ENCODE data around the gene IFIT3. TPM values are rescaled to one million over a fixed set of nuclear protein-coding genes. Genes with fewer than 3 reads are reported as not detected.

Gene IFIT3
- polyA plus RNA-seq, 1 of the 3 experiments (the other 2 are of a cell fraction) = 3.2 TPM

DNA sequence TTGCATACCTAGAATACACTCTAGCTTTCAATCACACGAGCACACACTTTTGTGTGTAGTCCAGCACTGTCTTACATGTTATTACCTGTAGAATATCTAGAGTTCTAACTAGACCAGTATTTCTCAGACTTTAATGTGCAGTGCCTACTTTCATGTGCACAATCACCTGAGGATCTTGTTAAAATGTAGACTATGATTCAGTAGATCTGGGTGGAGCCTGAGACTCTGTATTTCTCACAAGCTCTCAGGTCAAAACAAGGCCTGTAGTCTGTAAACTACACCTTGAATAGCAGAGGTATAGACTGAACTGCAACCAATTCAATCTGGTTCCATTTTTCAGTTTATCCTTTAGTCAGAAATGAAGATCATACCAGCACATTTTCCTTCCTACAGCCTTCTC lies 14.8 kb upstream of the IFIT3 start:
- Histone ChIP-seq H4K20me1 (ENCODE audit: insufficient read depth) (no peaks in the 10 kb centered on the region), H3K4me2 (no peak overlapping the region), H3K4me3 (ENCODE audit: low read depth in 2 of 2, low read length in 1 of 2) (no peak overlapping the region), H3K4me1 (ENCODE audit: control insufficient read depth in 1 of 2, insufficient read depth in 2 of 2, low read depth in 1 of 2, low read length in 1 of 2) (no peaks in the 10 kb centered on the region), H3K36me3 (replicated peaks in 1 of 2; ENCODE audit: control insufficient read depth in 1 of 2, insufficient read depth in 2 of 2, low read length in 1 of 2) (peaks cover 0 to 2% of the 10 kb centered on the region in 2 experiments), H3K79me2 (ENCODE audit: insufficient read depth) (no peaks in the 10 kb centered on the region), H3K9me2 (no peaks in the 10 kb centered on the region), H3K27ac (ENCODE audit: low read depth in 2 of 2, low read length in 1 of 2) (no peak overlapping the region), H3K9ac (no peak overlapping the region), H3F3A (replicated peaks; ENCODE audit: insufficient read depth) (no peaks in the 10 kb centered on the region), H3K27me3 (ENCODE audit: insufficient read depth) (no peaks in the 10 kb centered on the region), H2AFZ (ENCODE audit: low read depth) (no peak overlapping the region), H3K9me3 (no peaks in the 10 kb centered on the region)
- ChIA-PET CTCF (no interaction called here), POLR2A (no interaction called here)
- WGBS (ENCODE audit: low lambda C conversion rate) = 67% methylated on average over 1 of the region's 1 CpG
- no peak for DNase-seq
- TF ChIP-seq ELF1 (IDR thresholded peaks at IDR 0.05) (no peak), CHD2 (IDR thresholded peaks at IDR 0.05; ENCODE audit: low read length, partially characterized antibody) (no peak), USF2 (IDR thresholded peaks at IDR 0.05; ENCODE audit: borderline replicate concordance, low read depth, low read length) (no peak), TEAD4 (IDR thresholded peaks at IDR 0.05; ENCODE audit: borderline replicate concordance, insufficient read depth) (no peak), EZH2phosphoT487 (IDR thresholded peaks at IDR 0.05; ENCODE audit: borderline replicate concordance, low read depth) (no peak), RAD21 (IDR thresholded peaks at IDR 0.05; ENCODE audit: low read length) (no peak), NFIC (IDR thresholded peaks at IDR 0.05; ENCODE audit: borderline replicate concordance) (no peak), JUND (IDR thresholded peaks at IDR 0.05) (no peak), CTCF (IDR thresholded peaks at IDR 0.05) (no peak), TCF12 (IDR thresholded peaks at IDR 0.05) (no peak), FOXJ3 (CRISPR knock-in tag; IDR thresholded peaks at IDR 0.05) (no peak), EP300 (IDR thresholded peaks at IDR 0.05; ENCODE audit: borderline replicate concordance in 1 of 2, low read depth in 1 of 2, low read length in 1 of 2) (no peak), RXRA (IDR thresholded peaks at IDR 0.05; ENCODE audit: borderline replicate concordance, low read depth) (no peak), GABPA (IDR thresholded peaks at IDR 0.05; ENCODE audit: low read depth) (no peak), SIN3A (IDR thresholded peaks at IDR 0.05; ENCODE audit: borderline replicate concordance, low read depth, low read length) (no peak)
- TF ChIP-seq, protein P1, sequence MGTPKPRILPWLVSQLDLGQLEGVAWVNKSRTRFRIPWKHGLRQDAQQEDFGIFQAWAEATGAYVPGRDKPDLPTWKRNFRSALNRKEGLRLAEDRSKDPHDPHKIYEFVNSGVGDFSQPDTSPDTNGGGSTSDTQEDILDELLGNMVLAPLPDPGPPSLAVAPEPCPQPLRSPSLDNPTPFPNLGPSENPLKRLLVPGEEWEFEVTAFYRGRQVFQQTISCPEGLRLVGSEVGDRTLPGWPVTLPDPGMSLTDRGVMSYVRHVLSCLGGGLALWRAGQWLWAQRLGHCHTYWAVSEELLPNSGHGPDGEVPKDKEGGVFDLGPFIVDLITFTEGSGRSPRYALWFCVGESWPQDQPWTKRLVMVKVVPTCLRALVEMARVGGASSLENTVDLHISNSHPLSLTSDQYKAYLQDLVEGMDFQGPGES (IDR thresholded peaks at IDR 0.05; ENCODE audit: low read depth, low read length) = no peak
- TF ChIP-seq, protein P2, sequence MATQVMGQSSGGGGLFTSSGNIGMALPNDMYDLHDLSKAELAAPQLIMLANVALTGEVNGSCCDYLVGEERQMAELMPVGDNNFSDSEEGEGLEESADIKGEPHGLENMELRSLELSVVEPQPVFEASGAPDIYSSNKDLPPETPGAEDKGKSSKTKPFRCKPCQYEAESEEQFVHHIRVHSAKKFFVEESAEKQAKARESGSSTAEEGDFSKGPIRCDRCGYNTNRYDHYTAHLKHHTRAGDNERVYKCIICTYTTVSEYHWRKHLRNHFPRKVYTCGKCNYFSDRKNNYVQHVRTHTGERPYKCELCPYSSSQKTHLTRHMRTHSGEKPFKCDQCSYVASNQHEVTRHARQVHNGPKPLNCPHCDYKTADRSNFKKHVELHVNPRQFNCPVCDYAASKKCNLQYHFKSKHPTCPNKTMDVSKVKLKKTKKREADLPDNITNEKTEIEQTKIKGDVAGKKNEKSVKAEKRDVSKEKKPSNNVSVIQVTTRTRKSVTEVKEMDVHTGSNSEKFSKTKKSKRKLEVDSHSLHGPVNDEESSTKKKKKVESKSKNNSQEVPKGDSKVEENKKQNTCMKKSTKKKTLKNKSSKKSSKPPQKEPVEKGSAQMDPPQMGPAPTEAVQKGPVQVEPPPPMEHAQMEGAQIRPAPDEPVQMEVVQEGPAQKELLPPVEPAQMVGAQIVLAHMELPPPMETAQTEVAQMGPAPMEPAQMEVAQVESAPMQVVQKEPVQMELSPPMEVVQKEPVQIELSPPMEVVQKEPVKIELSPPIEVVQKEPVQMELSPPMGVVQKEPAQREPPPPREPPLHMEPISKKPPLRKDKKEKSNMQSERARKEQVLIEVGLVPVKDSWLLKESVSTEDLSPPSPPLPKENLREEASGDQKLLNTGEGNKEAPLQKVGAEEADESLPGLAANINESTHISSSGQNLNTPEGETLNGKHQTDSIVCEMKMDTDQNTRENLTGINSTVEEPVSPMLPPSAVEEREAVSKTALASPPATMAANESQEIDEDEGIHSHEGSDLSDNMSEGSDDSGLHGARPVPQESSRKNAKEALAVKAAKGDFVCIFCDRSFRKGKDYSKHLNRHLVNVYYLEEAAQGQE (IDR thresholded peaks at IDR 0.05; ENCODE audit: low read depth, low read length) = no peak
- TF ChIP-seq, protein P3, sequence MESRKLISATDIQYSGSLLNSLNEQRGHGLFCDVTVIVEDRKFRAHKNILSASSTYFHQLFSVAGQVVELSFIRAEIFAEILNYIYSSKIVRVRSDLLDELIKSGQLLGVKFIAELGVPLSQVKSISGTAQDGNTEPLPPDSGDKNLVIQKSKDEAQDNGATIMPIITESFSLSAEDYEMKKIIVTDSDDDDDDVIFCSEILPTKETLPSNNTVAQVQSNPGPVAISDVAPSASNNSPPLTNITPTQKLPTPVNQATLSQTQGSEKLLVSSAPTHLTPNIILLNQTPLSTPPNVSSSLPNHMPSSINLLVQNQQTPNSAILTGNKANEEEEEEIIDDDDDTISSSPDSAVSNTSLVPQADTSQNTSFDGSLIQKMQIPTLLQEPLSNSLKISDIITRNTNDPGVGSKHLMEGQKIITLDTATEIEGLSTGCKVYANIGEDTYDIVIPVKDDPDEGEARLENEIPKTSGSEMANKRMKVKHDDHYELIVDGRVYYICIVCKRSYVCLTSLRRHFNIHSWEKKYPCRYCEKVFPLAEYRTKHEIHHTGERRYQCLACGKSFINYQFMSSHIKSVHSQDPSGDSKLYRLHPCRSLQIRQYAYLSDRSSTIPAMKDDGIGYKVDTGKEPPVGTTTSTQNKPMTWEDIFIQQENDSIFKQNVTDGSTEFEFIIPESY (IDR thresholded peaks at IDR 0.05; ENCODE audit: borderline replicate concordance, low read depth) = no peak
- TF ChIP-seq, protein P4, sequence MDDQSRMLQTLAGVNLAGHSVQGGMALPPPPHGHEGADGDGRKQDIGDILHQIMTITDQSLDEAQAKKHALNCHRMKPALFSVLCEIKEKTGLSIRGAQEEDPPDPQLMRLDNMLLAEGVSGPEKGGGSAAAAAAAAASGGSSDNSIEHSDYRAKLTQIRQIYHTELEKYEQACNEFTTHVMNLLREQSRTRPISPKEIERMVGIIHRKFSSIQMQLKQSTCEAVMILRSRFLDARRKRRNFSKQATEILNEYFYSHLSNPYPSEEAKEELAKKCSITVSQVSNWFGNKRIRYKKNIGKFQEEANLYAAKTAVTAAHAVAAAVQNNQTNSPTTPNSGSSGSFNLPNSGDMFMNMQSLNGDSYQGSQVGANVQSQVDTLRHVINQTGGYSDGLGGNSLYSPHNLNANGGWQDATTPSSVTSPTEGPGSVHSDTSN (IDR thresholded peaks at IDR 0.05) = no peak

Measured in SK-N-SH (cell line).